Endothelial cell (in vitro differentiated cells): ENCODE measurements around the gene FMN2. TPM values are rescaled to one million over a fixed set of nuclear protein-coding genes. Genes with fewer than 3 reads are reported as not detected.
"Not testable (repeated sequence)": the region's sequence is repeated elsewhere in the genome, so short reads cannot be mapped to it uniquely, and the experiment has no call there.

Source experiments
- DNase-seq: peaks from one replicate; pipeline ENCODE4 v3.0.0; 2021; ENCODE audit warnings: low spot score
- H3K27ac Mint-ChIP-seq: one replicate; pipeline ENCODE4 v1.8.0; 2021; ENCODE audit warnings: mixed read lengths, inconsistent platforms; ENCODE audit not compliant: unreplicated experiment
- H3K27me3 Mint-ChIP-seq: one replicate; pipeline ENCODE4 v1.8.0; 2021; ENCODE audit warnings: mild to moderate bottlenecking, moderate library complexity, mixed read lengths, inconsistent platforms; ENCODE audit not compliant: unreplicated experiment
- H3K36me3 Mint-ChIP-seq: one replicate; pipeline ENCODE4 v1.8.0; 2021; ENCODE audit warnings: mild to moderate bottlenecking, low read depth, mixed read lengths, inconsistent platforms; ENCODE audit not compliant: unreplicated experiment
- H3K4me1 Mint-ChIP-seq: one replicate; pipeline ENCODE4 v1.8.0; 2021; ENCODE audit warnings: mild to moderate bottlenecking, mixed read lengths, inconsistent platforms; ENCODE audit not compliant: unreplicated experiment
- H3K4me3 Mint-ChIP-seq: one replicate; pipeline ENCODE4 v1.8.0; 2021; ENCODE audit warnings: mild to moderate bottlenecking, mixed read lengths, inconsistent platforms; ENCODE audit not compliant: unreplicated experiment
- H3K9me3 Mint-ChIP-seq: one replicate; pipeline ENCODE4 v1.8.0; 2021; ENCODE audit warnings: mixed read lengths, inconsistent platforms; ENCODE audit not compliant: unreplicated experiment
- CTCF ChIP-seq: fragments of 200-600 bp; sonication (generic); IDR thresholded peaks from one replicate; pipeline ENCODE4 v1.5.0; 2021; ENCODE audit warnings: antibody characterized with exemption; ENCODE audit not compliant: unreplicated experiment
- total RNA-seq: library from RNA; stranded (reverse); fragmentation: NEBNext Ultra II Directional; extraction: Animal tissue kit (Norgen Biotek cat#: 25700); gene quantifications from one replicate; pipeline ENCODE4 v1.2.1, GENCODE V29; 2021; ENCODE audit not compliant: unreplicated experiment

The FMN2 gene
- total RNA-seq, 1 donor from 2014 or later = 2.6 TPM

GRCh38 chr1:240314845-240315801 lies 223.4 kb downstream of the FMN2 start:
- DNase-seq = no peak
- Mint-ChIP-seq H3K9me3 (no peaks in the 10 kb centered on the region), H3K27ac (no peak overlapping the region), H3K4me3 (no peak overlapping the region), H3K36me3 (no peaks in the 10 kb centered on the region), H3K4me1 (peaks cover 8% of the 10 kb centered on the region), H3K27me3 (no peaks in the 10 kb centered on the region)
- no peak for TF ChIP-seq CTCF

- Mint-ChIP-seq H3K4me3 (no peak overlapping the region), H3K4me1 (peaks cover 7% of the 10 kb centered on the region), H3K9me3 (no peaks in the 10 kb centered on the region), H3K27me3 (no peaks in the 10 kb centered on the region), H3K27ac (no peak overlapping the region), H3K36me3 (no peaks in the 10 kb centered on the region)
- TF ChIP-seq CTCF = no peak
- no peak for DNase-seq
Observed at GRCh38 chr1:240319998-240320397, 228.3 kb downstream of the FMN2 start.

- no peaks in the 10 kb centered on the region for H3K27me3 Mint-ChIP-seq
- H3K36me3 Mint-ChIP-seq = no peaks in the 10 kb centered on the region
- H3K27ac Mint-ChIP-seq = no peak overlapping the region
- DNase-seq = no peak
- H3K9me3 Mint-ChIP-seq = no peaks in the 10 kb centered on the region
- H3K4me3 Mint-ChIP-seq = no peak overlapping the region
- H3K4me1 Mint-ChIP-seq = peaks cover 7% of the 10 kb centered on the region
- TF ChIP-seq CTCF = no peak
Observed at GRCh38 chr1:240320659-240321058, 229.0 kb downstream of the FMN2 start.

- H3K4me1 Mint-ChIP-seq = peaks cover 2% of the 10 kb centered on the region
- H3K27me3 Mint-ChIP-seq = no peaks in the 10 kb centered on the region
- no peak overlapping the region for H3K27ac Mint-ChIP-seq
- no peak for TF ChIP-seq CTCF
- no peak for DNase-seq
- no peak overlapping the region for H3K4me3 Mint-ChIP-seq
- no peaks in the 10 kb centered on the region for H3K36me3 Mint-ChIP-seq
- H3K9me3 Mint-ChIP-seq = no peaks in the 10 kb centered on the region
Observed at GRCh38 chr1:240322943-240323342, 231.3 kb downstream of the FMN2 start.

- H3K36me3 Mint-ChIP-seq, H3K27ac Mint-ChIP-seq, H3K27me3 Mint-ChIP-seq, H3K9me3 Mint-ChIP-seq, H3K4me3 Mint-ChIP-seq, H3K4me1 Mint-ChIP-seq, DNase-seq: not testable (repeated sequence)
Observed at GRCh38 chr1:240328382-240328781, 236.7 kb downstream of the FMN2 start.
